Heart right ventricle (tissue), 16 donors: Measurements from ENCODE around the gene WWOX. TPM values are rescaled to one million over a fixed set of nuclear protein-coding genes. Genes with fewer than 3 reads are reported as not detected.

ENCODE experiments used
- ATAC-seq, 8 donors: fragments of 200-7000 bp; cut with Tn5 transposase; one replicate each; pipeline ENCODE4 v1.9.1; 2020; ENCODE audit warnings: mild to moderate bottlenecking in 8 of 8, moderate library complexity in 8 of 8, moderate number of reproducible peaks in 1 of 8
- DNase-seq, 2 donors: peaks; one replicate each; pipeline ENCODE4 v3.0.0-alpha.2; 2020
- H3K27ac ChIP-seq, 10 donors: fragments of 200-600 bp; sonication (generic) in 2 of 10; one replicate each; pipeline versions ENCODE4 v1.5.0 to v1.8.0; 2020 to 2022; ENCODE audit warnings: mild to moderate bottlenecking in 3 of 10
- H3K27me3 ChIP-seq, 7 donors: fragments of 200-600 bp; one replicate each; pipeline ENCODE4 v1.8.0; 2021 to 2022; ENCODE audit warnings: mild to moderate bottlenecking in 2 of 7
- H3K36me3 ChIP-seq, 9 donors: fragments of 200-600 bp; sonication (generic) in 1 of 9; one replicate each; pipeline versions ENCODE4 v1.5.0 to v1.8.0; 2020 to 2022; ENCODE audit warnings: mild to moderate bottlenecking in 2 of 9
- H3K4me1 ChIP-seq, 9 donors: fragments of 200-600 bp; sonication (generic) in 1 of 9; one replicate each; pipeline versions ENCODE4 v1.5.0 to v1.8.0; 2020 to 2022; ENCODE audit warnings: mild to moderate bottlenecking in 4 of 9
- H3K4me3 ChIP-seq, 10 donors: fragments of 200-600 bp; sonication (generic) in 2 of 10; one replicate each; pipeline versions ENCODE4 v1.5.0 to v1.8.0; 2020 to 2022; ENCODE audit warnings: mild to moderate bottlenecking in 7 of 10, moderate library complexity in 2 of 10
- H3K9me3 ChIP-seq, 11 donors: fragments of 200-600 bp in 10 of 11; sonication (generic) in 2 of 11; one replicate each; pipeline versions ENCODE4 v1.5.0 to v1.8.0; 2013 to 2022; ENCODE audit warnings: mild to moderate bottlenecking in 2 of 11, control low read depth in 1 of 11, moderate library complexity in 1 of 11
- WGBS, 2 donors: extraction: QIAGEN DNeasy Blood & Tissue Kit; methylation state at CpG; one replicate each; pipeline ENCODE4 v1.1.7; 2013; ENCODE audit warnings: inconsistent platforms in 1 of 2; 5-methylcytosine and 5-hydroxymethylcytosine counted together
- intact Hi-C, 10 donors: fragments of 100-400 bp; cut with DNase I; formaldehyde crosslinking; loops; one replicate each; pipeline versions ENCODE4 v1.11.1 to v1.14.2; 2022
- polyA plus RNA-seq, 2 donors: library from polyadenylated mRNA; stranded (reverse); fragments of 200-250 nt; gene quantifications; one replicate each; pipeline ENCODE4 v1.2.3, GENCODE V29; 2013
- total RNA-seq, 10 donors: library from RNA; stranded (reverse); fragmentation: NEBNext Ultra II Directional in 3 of 10; extraction: Animal tissue kit (Norgen Biotek cat#: 25700) in 3 of 10; gene quantifications; one replicate each; pipeline versions ENCODE4 v1.2.1 to v1.2.4, GENCODE V29; 2021 to 2023
- TF ChIP-seq, protein P1 (sequence below), 9 donors: fragments of 200-600 bp; sonication (generic) in 2 of 9; IDR thresholded peaks; one replicate each; pipeline versions ENCODE4 v1.5.0 to v1.8.0; 2021 to 2022; ENCODE audit warnings: antibody characterized with exemption in 9 of 9, mild to moderate bottlenecking in 5 of 9, moderate library complexity in 1 of 9
- donor health status: Arrhythmogenic right ventricular cardiomyopathy.
- donor health status: ischemic (EF 13 %, LVEDD 7.1; RV severe dilation, severe dysfunction).
- donor health status: healthy with polysubstance abuse.
- donor health status: DM: no; HTN: yes; CAD: no.
- donor health status: DM: no; HTN: no; CAD: no.
- donor health status: ischemic (EF 25% LVEDD 6.9; RV normal size, moderate dysfunction).
- donor health status: ischemic (EF 25% LVEDD 5.7; RV mildly dilated, moderate dysfunction).
- donor health status: healthy.
- donor health status: DM: yes; HTN: yes; CAD: no.
- donor health status: Ischemic cardiomyopathy.
- donor health status: ischemic (EF 35%, LVEDD 5.7; RV mildly dilated, moderate dysfunction).
- donor health status: nonischemic (EF 11% LVEDD 7.7; RV severe dilation, severe dysfunction).
- donor health status: DM: yes; HTN: yes; CAD: no.
- donor health status: PGD.
- donor health status: ischemic (EF 29% LVEDD 5.4; RV normal size, mild dysfunction).
- donor health status: nonischemic (EF 23%, LVEDD 6.1; RV moderate dilation, normal function).

WWOX gene
- total and polyA plus RNA-seq, 12 donors = 4.9 to 15.0 (median 9.9) TPM

DNA sequence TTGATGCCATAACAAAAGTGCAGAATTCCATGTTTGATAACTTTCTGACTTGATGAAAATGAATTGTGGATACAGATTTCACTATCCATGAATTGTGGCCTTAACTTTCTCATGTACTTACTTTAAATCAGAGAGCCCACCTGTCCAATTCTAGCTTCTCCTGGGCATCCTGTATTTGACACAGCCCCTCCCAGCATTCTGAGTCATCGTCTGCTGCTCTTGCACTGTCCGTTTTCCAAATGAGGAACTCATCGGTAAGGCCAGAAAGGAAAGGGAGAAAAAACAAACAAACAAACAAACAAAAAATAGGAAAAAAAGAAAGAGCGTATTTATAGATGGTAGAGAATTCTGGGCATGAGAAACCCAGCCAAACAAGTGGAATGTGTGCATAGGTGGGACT is 361.6 kb downstream of the WWOX start:
- no peaks in the 10 kb centered on the region for H3K4me1 ChIP-seq
- no peak overlapping the region for H3K4me3 ChIP-seq
- TF ChIP-seq, protein P1, sequence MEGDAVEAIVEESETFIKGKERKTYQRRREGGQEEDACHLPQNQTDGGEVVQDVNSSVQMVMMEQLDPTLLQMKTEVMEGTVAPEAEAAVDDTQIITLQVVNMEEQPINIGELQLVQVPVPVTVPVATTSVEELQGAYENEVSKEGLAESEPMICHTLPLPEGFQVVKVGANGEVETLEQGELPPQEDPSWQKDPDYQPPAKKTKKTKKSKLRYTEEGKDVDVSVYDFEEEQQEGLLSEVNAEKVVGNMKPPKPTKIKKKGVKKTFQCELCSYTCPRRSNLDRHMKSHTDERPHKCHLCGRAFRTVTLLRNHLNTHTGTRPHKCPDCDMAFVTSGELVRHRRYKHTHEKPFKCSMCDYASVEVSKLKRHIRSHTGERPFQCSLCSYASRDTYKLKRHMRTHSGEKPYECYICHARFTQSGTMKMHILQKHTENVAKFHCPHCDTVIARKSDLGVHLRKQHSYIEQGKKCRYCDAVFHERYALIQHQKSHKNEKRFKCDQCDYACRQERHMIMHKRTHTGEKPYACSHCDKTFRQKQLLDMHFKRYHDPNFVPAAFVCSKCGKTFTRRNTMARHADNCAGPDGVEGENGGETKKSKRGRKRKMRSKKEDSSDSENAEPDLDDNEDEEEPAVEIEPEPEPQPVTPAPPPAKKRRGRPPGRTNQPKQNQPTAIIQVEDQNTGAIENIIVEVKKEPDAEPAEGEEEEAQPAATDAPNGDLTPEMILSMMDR (IDR thresholded peaks at IDR 0.05) = no peak
- H3K36me3 ChIP-seq = no peaks in the 10 kb centered on the region
- ATAC-seq (no peak), DNase-seq (no peak)
- H3K27ac ChIP-seq = no peak overlapping the region
- H3K9me3 ChIP-seq = peaks cover 0 to 4% (median 0%) of the 10 kb centered on the region in 11 donors
- intact Hi-C loops = no loop called here
- WGBS, 2 donors = 82 to 86% methylated on average over 4 of the region's 4 CpGs
- H3K27me3 ChIP-seq = peaks cover 0 to 3% (median 0%) of the 10 kb centered on the region in 7 donors

DNA sequence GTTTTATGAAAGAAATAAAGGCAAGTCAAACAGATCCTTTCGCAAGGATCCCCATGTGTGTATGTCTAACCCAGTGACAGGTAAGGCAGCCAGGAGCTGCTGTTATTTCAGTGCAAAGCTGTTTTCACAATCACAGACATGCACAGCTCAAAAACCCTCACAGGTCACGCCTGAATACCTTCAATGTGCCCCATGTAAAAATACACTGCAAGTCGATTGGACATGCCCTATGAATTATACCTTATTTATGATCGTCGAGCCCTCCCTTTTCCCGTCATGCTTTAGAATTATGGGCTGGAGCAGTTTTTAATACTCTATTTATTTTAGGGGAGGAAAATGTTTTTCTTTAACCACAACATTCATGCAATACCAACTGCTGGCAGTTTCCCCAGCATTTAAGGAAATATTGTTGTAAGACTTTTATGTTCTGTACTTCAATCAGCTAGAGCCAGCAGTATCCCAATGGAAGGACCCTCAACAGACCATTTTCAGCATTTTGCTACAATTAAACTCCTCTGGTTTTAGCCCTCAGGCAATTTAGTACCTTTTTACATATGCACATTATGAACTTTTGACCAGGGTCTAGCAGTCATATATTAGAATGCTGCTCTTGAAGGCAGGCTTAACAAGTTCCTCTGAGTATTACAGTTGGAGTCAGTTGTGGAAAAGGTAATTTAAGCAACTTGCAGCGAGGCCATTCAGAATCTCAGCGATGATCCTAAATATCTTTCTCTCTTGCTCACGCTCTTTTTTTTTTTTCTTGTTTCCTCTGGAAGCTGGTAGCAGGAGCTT is 362.2 kb downstream of the WWOX start:
- intact Hi-C loops = no loop called here
- DNase-seq = no peak

DNA sequence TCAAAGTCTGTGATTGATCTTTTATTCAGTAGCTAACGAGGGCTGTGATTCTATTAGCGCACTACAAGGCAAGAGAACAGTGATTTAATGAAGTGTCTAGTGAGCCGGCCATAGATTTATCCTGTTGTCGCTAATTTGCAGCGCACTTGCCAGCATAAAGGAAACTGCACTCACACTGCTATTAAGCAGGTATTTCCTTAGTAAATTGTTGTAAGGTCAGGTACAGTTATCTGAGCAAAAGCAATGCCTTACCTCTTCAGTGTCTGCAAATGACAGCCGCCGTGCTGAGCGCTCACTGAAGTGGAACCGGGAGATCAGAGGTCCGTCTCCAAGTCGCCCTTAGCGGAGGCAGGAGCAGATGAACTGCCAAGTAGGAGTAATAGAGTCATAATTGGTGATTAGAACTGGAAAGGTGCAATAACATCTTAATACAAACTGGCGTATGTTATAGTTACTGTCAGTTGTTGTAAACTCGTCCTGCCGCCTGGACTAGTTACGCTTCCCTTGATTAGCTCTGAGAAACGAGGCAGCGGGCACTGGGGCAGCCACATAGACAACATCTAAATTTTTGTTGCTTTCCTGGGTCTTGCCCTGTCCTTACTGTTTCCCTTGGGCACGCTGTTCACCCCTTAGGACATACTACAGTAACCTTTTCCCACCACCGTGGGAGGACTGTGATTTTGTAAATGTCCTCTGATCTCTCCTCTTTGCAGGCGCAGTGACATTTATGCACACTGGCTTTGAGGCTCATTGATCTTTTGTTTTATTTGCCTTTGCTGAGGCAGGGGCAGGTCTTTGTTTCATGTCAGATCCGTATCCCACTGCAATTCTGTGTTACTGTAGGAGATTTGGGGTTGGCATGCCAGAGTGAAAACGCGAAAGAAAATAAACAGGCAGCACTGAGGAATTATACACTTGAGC is 363.1 kb downstream of the WWOX start:
- intact Hi-C loops = no loop called here
- TF ChIP-seq, protein P1 (IDR thresholded peaks at IDR 0.05) = no peak
- H3K36me3 ChIP-seq = no peaks in the 10 kb centered on the region
- DNase-seq = no peak
- peaks cover 0 to 4% (median 0%) of the 10 kb centered on the region in 11 donors for H3K9me3 ChIP-seq
- peaks cover 0 to 3% (median 0%) of the 10 kb centered on the region in 7 donors for H3K27me3 ChIP-seq
- no peaks in the 10 kb centered on the region for H3K4me1 ChIP-seq
- no peak overlapping the region for H3K27ac ChIP-seq
- WGBS, 2 donors = 90 to 93% methylated on average over 24 of the region's 24 CpGs
- no peak overlapping the region for H3K4me3 ChIP-seq
- ATAC-seq = no peak

More for the DNA sequence above, 362.2 kb downstream of the WWOX start:
- Histone ChIP-seq H3K27ac (no peak overlapping the region), H3K4me3 (no peak overlapping the region), H3K36me3 (no peaks in the 10 kb centered on the region), H3K4me1 (no peaks in the 10 kb centered on the region), H3K9me3 (peaks cover 0 to 4% (median 0%) of the 10 kb centered on the region in 11 donors), H3K27me3 (peaks cover 0 to 3% (median 0%) of the 10 kb centered on the region in 7 donors)
- 88 to 91% methylated on average over 9 of the region's 9 CpGs for WGBS, 2 donors
- ATAC-seq = no peak
- TF ChIP-seq, protein P1 (IDR thresholded peaks at IDR 0.05) = no peak

DNA sequence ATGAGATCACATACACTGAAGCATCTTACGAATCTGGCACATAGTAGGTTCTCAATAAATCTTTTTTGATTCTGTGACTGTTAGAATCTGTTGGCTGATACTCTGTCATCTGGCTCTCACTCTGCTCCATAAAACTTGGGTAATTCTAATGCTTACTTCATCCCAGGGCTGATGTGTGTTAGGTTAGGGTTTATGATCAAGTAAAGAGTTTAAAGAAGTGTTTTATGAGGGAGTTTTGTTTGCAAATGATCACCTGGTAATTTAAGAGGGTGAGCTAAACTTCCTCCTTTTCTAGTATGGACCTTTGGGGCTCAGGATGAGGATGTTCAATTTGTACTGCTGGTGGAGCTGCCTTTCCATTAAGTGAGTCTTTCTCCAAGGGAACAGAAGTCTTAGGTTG is 364.1 kb downstream of the WWOX start:
- no peak for DNase-seq
- TF ChIP-seq, protein P1 (IDR thresholded peaks at IDR 0.05) = no peak
- WGBS, 2 donors = 82 to 88% methylated on average over 1 of the region's 1 CpG
- intact Hi-C loops = no loop called here
- H3K27me3 ChIP-seq = peaks cover 0 to 3% (median 0%) of the 10 kb centered on the region in 7 donors
- peaks cover 0 to 4% (median 0%) of the 10 kb centered on the region in 11 donors for H3K9me3 ChIP-seq
- H3K4me1 ChIP-seq = no peaks in the 10 kb centered on the region
- H3K27ac ChIP-seq = no peak overlapping the region
- no peak overlapping the region for H3K4me3 ChIP-seq
- ATAC-seq = no peak
- no peaks in the 10 kb centered on the region for H3K36me3 ChIP-seq
